ENCODE results near the gene LIPH. TPM values are rescaled to one million over a fixed set of nuclear protein-coding genes. Genes with fewer than 3 reads are reported as not detected.

Gene LIPH
- total and polyA plus RNA-seq, 3 donors from 2014 or later, result 4.2 to 18.0 (median 15.0) TPM

- Histone ChIP-seq H3K27me3 (no peaks in the 10 kb centered on the region), H3K4me3 (no peak overlapping the region), H3K36me3 (ENCODE audit: low read depth, missing control alignments) (no peaks in the 10 kb centered on the region), H3K9me3 (no peaks in the 10 kb centered on the region), H3K4me1 (no peaks in the 10 kb centered on the region), H3K27ac (no peak overlapping the region)
- no peak for DNase-seq
- 77 to 79% methylated on average over 2 of the region's 2 CpGs for WGBS, 2 donors
- TF ChIP-seq POLR2A (IDR thresholded peaks at IDR 0.05), result no peak
- no peak for TF ChIP-seq CTCF (IDR thresholded peaks at IDR 0.05)
- intact Hi-C loops (cut with DNase I; ENCODE audit: low total_unique reads), result no loop called here
These were observed 95.0 kb downstream of the LIPH start for GRCh38 chr3:185457376-185457775.

Other genes with a start within 250 kb of the LIPH start
- 10 to 100 TPM; 43.7 to 66.5 TPM for gene MAP3K13, start 189.5 kb downstream of the LIPH start, total RNA-seq
- 37.1 TPM for gene MAP3K13, start 189.5 kb downstream of the LIPH start, polyA plus RNA-seq (ENCODE audit: insufficient read depth, low read depth, low replicate concordance)
- 10 to 100 TPM; 34.4 to 38.7 TPM for gene TMEM41A, start 53.6 kb downstream of the LIPH start, total RNA-seq
- gene TMEM41A, start 53.6 kb downstream of the LIPH start, polyA plus RNA-seq (ENCODE audit: insufficient read depth, low read depth, low replicate concordance), result 29.9 TPM
- 10 to 100 TPM; 56.7 to 88.1 TPM for gene SENP2, start 33.7 kb upstream of the LIPH start, total RNA-seq
- gene SENP2, start 33.7 kb upstream of the LIPH start, polyA plus RNA-seq (ENCODE audit: insufficient read depth, low read depth, low replicate concordance), result 146 TPM

Data from testis (tissue), 3 donors.